Smooth muscle cell (in vitro differentiated cells): ENCODE data around the gene TBCB. TPM values are rescaled to one million over a fixed set of nuclear protein-coding genes. Genes with fewer than 3 reads are reported as not detected.

Experiments
- DNase-seq: peaks from one replicate; lab custom pipeline; 2025; ENCODE audit not compliant: unreplicated experiment; lab: John Stamatoyannopoulos, UW
- H2AFZ ChIP-seq: fragments of 200-600 bp; sonication (generic); 2 replicates; pipeline ENCODE4 v1.6.0; 2016; ENCODE audit warnings: antibody characterized with exemption, low read depth, mild to moderate bottlenecking
- H3F3A ChIP-seq: fragments of 200-600 bp; sonication (generic); 2 replicates; pipeline ENCODE4 v1.6.0; 2017; ENCODE audit warnings: antibody characterized with exemption, low read depth
- H3K27ac ChIP-seq: fragments of 200-600 bp; sonication (generic); 2 replicates; pipeline ENCODE4 v1.5.1; 2016; ENCODE audit warnings: low read depth, mild to moderate bottlenecking
- H3K27me3 ChIP-seq: fragments of 200-600 bp; sonication (generic); 2 replicates; pipeline ENCODE4 v1.6.1; 2016; ENCODE audit warnings: low read depth, mild to moderate bottlenecking
- H3K36me3 ChIP-seq: fragments of 200-600 bp; sonication (generic); 2 replicates; pipeline ENCODE4 v1.5.1; 2016; ENCODE audit warnings: low read depth
- H3K4me1 ChIP-seq: fragments of 200-600 bp; sonication (generic); 2 replicates; pipeline ENCODE4 v1.5.1; 2016; ENCODE audit warnings: low read depth
- H3K4me2 ChIP-seq: fragments of 200-600 bp; sonication (generic); 2 replicates; pipeline ENCODE4 v1.6.0; 2016; ENCODE audit warnings: mild to moderate bottlenecking
- H3K4me3 ChIP-seq: fragments of 200-600 bp; sonication (generic); 2 replicates; pipeline ENCODE4 v1.5.1; 2016; ENCODE audit warnings: mild to moderate bottlenecking
- H3K79me2 ChIP-seq: fragments of 200-600 bp; sonication (generic); 2 replicates; pipeline ENCODE4 v1.6.0; 2016; ENCODE audit warnings: low read depth, mild to moderate bottlenecking
- H3K9ac ChIP-seq: fragments of 200-600 bp; sonication (generic); 2 replicates; pipeline ENCODE4 v1.6.0; 2016; ENCODE audit warnings: low read depth
- H3K9me3 ChIP-seq: fragments of 200-600 bp; sonication (generic); replicated peaks from 2 replicates; pipeline ENCODE4 v1.5.1; 2016; ENCODE audit warnings: low read depth
- H4K20me1 ChIP-seq: fragments of 200-600 bp; sonication (generic); 2 replicates; pipeline ENCODE4 v1.6.0; 2016; ENCODE audit warnings: low read depth
- CTCF ChIP-seq: fragments of 200-600 bp; sonication (generic); IDR thresholded peaks from 2 replicates; pipeline ENCODE4 v1.5.1; 2017; ENCODE audit warnings: borderline replicate concordance, mild to moderate bottlenecking, antibody characterized with exemption; ENCODE audit not compliant: insufficient read depth, poor library complexity, severe bottlenecking
- WGBS: methylation state at CpG from one replicate; pipeline ENCODE4 v1.1.7; 2016; ENCODE audit warnings: low lambda C conversion rate; 5-methylcytosine and 5-hydroxymethylcytosine counted together
- polyA plus RNA-seq: library from polyadenylated mRNA; unstranded; fragments of >200 nt; fragmentation: Nextera tagmentation; extraction: Ambion mirVana; gene quantifications from 2 replicates; pipeline ENCODE4 v1.2.1, GENCODE V29; 2016
- total RNA-seq: library from RNA; depleted of rRNA; stranded (reverse); fragments of >200 nt; gene quantifications from 2 replicates; pipeline ENCODE4 v1.2.3, GENCODE V29; 2014

TBCB gene
- total and polyA plus RNA-seq, 2 experiments from 2014 or later: 146 to 234 TPM

DNA sequence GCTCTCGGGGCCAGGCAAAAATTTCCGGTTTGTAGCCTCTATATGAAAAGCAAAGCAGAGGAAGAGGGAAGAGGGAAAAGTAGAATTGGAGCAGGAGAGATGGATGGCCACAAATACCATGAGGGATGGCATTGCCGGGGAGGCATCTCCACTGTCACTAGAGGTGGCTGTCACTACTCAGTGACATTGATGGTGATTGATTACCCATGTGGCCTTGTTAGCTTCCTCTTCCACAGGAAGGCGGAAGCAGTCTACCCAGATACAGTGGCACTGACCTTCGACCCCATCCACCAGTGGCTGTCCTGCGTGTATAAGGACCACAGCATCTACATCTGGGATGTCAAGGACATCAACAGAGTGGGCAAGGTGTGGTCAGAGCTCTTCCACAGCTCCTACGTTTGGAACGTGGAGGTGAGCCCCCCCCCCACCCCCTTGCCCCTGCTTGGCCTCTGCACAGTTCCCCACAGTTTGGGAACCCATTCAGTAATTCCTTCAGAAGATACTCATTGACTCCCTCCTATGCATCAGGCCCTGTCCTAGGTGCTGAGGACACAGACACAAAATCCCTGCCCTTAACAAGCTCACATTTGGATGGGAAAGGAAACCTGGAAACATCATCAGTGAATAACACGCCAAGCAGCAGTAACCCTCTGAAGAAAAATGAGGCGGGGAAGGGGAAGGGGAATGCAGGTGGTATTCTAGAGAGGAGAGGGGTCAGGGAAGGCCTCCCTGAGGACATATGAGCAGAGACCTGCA is 42.0 kb upstream of the TBCB start:
- Histone ChIP-seq H2AFZ (no peak overlapping the region), H3K9me3 (no peaks in the 10 kb centered on the region), H3K27ac (no peak overlapping the region), H3K27me3 (no peaks in the 10 kb centered on the region), H4K20me1 (no peaks in the 10 kb centered on the region), H3K4me1 (no peaks in the 10 kb centered on the region), H3K79me2 (no peaks in the 10 kb centered on the region), H3K36me3 (no peaks in the 10 kb centered on the region), H3K4me2 (no peak overlapping the region), H3K4me3 (no peak overlapping the region), H3F3A (no peaks in the 10 kb centered on the region), H3K9ac (no peak overlapping the region)
- WGBS: 90% methylated on average over 10 of the region's 10 CpGs
- no peak for TF ChIP-seq CTCF
- DNase-seq: no peak

- Histone ChIP-seq H3K9me3 (no peaks in the 10 kb centered on the region), H3K9ac (no peak overlapping the region)
- 99% methylated on average over 3 of the region's 3 CpGs for WGBS
Observed at GRCh38 chr19:36079389-36079945, 35.8 kb upstream of the TBCB start.

GRCh38 chr19:36081385-36081784 is 33.9 kb upstream of the TBCB start:
- Histone ChIP-seq H4K20me1 (no peaks in the 10 kb centered on the region), H3K9me3 (no peaks in the 10 kb centered on the region), H3K27ac (no peak overlapping the region), H2AFZ (no peak overlapping the region), H3K9ac (no peak overlapping the region), H3K36me3 (no peaks in the 10 kb centered on the region), H3K27me3 (no peaks in the 10 kb centered on the region), H3K4me1 (no peaks in the 10 kb centered on the region), H3F3A (no peaks in the 10 kb centered on the region), H3K4me2 (no peak overlapping the region), H3K4me3 (no peak overlapping the region), H3K79me2 (no peaks in the 10 kb centered on the region)
- no peak for TF ChIP-seq CTCF
- WGBS: 100% methylated on average over 3 of the region's 3 CpGs
- no peak for DNase-seq

More at GRCh38 chr19:36079389-36079945, 35.8 kb upstream of the TBCB start:
- Histone ChIP-seq H3F3A (no peaks in the 10 kb centered on the region), H3K27ac (no peak overlapping the region), H3K79me2 (no peaks in the 10 kb centered on the region), H3K4me2 (no peak overlapping the region), H3K4me1 (no peaks in the 10 kb centered on the region), H2AFZ (no peak overlapping the region), H3K4me3 (no peak overlapping the region), H3K36me3 (no peaks in the 10 kb centered on the region), H3K27me3 (no peaks in the 10 kb centered on the region), H4K20me1 (no peaks in the 10 kb centered on the region)
- TF ChIP-seq CTCF: no peak
- DNase-seq: no peak
